ENCODE measurements around the gene ITGB5. TPM values are rescaled to one million over a fixed set of nuclear protein-coding genes. Genes with fewer than 3 reads are reported as not detected.

Gene ITGB5
- total and polyA plus RNA-seq, 2 donors (not counting 1 experiment from before 2014, with no cell fraction given) = 0.15 to 0.54 TPM

- H3K27me3 ChIP-seq (replicated peaks in 1 of 4; ENCODE audit: control extremely low read depth in 1 of 4, control insufficient read depth in 3 of 4, insufficient read depth in 4 of 4, low read length in 3 of 4) = peaks cover 0 to 9% (median 3%) of the 10 kb centered on the region in 4 experiments
- H3K4me1 ChIP-seq (ENCODE audit: control insufficient read depth in 2 of 2, insufficient read depth in 2 of 2, low read length in 2 of 2) = no peaks in the 10 kb centered on the region
- no peaks in the 10 kb centered on the region for H4K20me1 ChIP-seq (ENCODE audit: control insufficient read depth, insufficient read depth, low read length, poor library complexity, severe bottlenecking)
- H3K27ac ChIP-seq (ENCODE audit: low read length in 2 of 2) = no peak overlapping the region
- H3K9me3 ChIP-seq (ENCODE audit: control extremely low read depth in 1 of 3, control insufficient read depth in 2 of 3, insufficient read depth in 1 of 3, low read length in 2 of 3) = no peaks in the 10 kb centered on the region
- H3K9ac ChIP-seq (ENCODE audit: low read length) = no peak overlapping the region
- ATAC-seq (ENCODE audit: low read depth) (no peak), DNase-seq (no peak)
- ChIA-PET CTCF (no interaction called here), POLR2A (no interaction called here)
- Mint-ChIP-seq H3K4me1 (no peaks in the 10 kb centered on the region), H3K9me3 (ENCODE audit: insufficient read depth) (no peaks in the 10 kb centered on the region), H3K4me3 (no peak overlapping the region), H3K27me3 (peaks cover 46% of the 10 kb centered on the region), H3K27ac (no peak overlapping the region)
- intact Hi-C loops (cut with micrococcal nuclease) = no loop called here
- no peak overlapping the region for H3K4me2 ChIP-seq (replicated peaks; ENCODE audit: low read depth, low read length, poor library complexity, severe bottlenecking)
- no peaks in the 10 kb centered on the region for H3K36me3 ChIP-seq (replicated peaks in 1 of 2; ENCODE audit: control extremely low read depth in 1 of 2, control insufficient read depth in 1 of 2, extremely low read depth in 1 of 2, insufficient read depth in 2 of 2, low read length in 1 of 2)
- WGBS (ENCODE audit: insufficient coverage) = 98% methylated on average over 8 of the region's 9 CpGs
- H3K79me2 ChIP-seq (ENCODE audit: control insufficient read depth, insufficient read depth, low read length) = no peaks in the 10 kb centered on the region
- H2AFZ ChIP-seq (ENCODE audit: insufficient read depth, low read depth, low read length, poor library complexity, severe bottlenecking) = no peak overlapping the region
- H3K4me3 ChIP-seq (ENCODE audit: control extremely low read depth in 1 of 5, extremely low read depth in 1 of 5, insufficient read depth in 1 of 5, low read depth in 2 of 5, low read length in 4 of 5) = no peak overlapping the region
- no peak for TF ChIP-seq EZH2 (IDR thresholded peaks at IDR 0.05; ENCODE audit: borderline replicate concordance, insufficient read depth, low read depth, low read length, poor library complexity, severe bottlenecking)
- TF ChIP-seq CTCF (IDR thresholded peaks at IDR 0.05) = no peak
Observed at GRCh38 chr3:124775877-124776276, 111.3 kb downstream of the ITGB5 start.

GRCh38 chr3:124774841-124775402 is 112.2 kb downstream of the ITGB5 start:
- H3K27me3 Mint-ChIP-seq = peaks cover 54% of the 10 kb centered on the region

More at GRCh38 chr3:124774841-124775402, 112.2 kb downstream of the ITGB5 start:
- TF ChIP-seq CTCF (IDR thresholded peaks at IDR 0.05) = no peak
- no peak overlapping the region for H3K27ac ChIP-seq (ENCODE audit: low read length in 2 of 2)
- Mint-ChIP-seq H3K4me3 (no peak overlapping the region), H3K27ac (no peak overlapping the region), H3K9me3 (ENCODE audit: insufficient read depth) (no peaks in the 10 kb centered on the region), H3K4me1 (no peaks in the 10 kb centered on the region)
- H2AFZ ChIP-seq (ENCODE audit: insufficient read depth, low read depth, low read length, poor library complexity, severe bottlenecking) = no peak overlapping the region
- intact Hi-C loops (cut with micrococcal nuclease) = no loop called here
- no peak overlapping the region for H3K9ac ChIP-seq (ENCODE audit: low read length)
- ATAC-seq (ENCODE audit: low read depth) (no peak), DNase-seq (no peak)
- H3K79me2 ChIP-seq (ENCODE audit: control insufficient read depth, insufficient read depth, low read length) = no peaks in the 10 kb centered on the region
- ChIA-PET CTCF (no interaction called here), POLR2A (no interaction called here)
- H3K4me1 ChIP-seq (ENCODE audit: control insufficient read depth in 2 of 2, insufficient read depth in 2 of 2, low read length in 2 of 2) = no peaks in the 10 kb centered on the region
- WGBS (ENCODE audit: insufficient coverage) = 89% methylated on average over 7 of the region's 7 CpGs
- peaks cover 0 to 9% (median 4%) of the 10 kb centered on the region in 4 experiments for H3K27me3 ChIP-seq (replicated peaks in 1 of 4; ENCODE audit: control extremely low read depth in 1 of 4, control insufficient read depth in 3 of 4, insufficient read depth in 4 of 4, low read length in 3 of 4)
- H3K4me2 ChIP-seq (replicated peaks; ENCODE audit: low read depth, low read length, poor library complexity, severe bottlenecking) = no peak overlapping the region
- no peak overlapping the region for H3K4me3 ChIP-seq (ENCODE audit: control extremely low read depth in 1 of 5, extremely low read depth in 1 of 5, insufficient read depth in 1 of 5, low read depth in 2 of 5, low read length in 4 of 5)
- no peaks in the 10 kb centered on the region for H3K36me3 ChIP-seq (replicated peaks in 1 of 2; ENCODE audit: control extremely low read depth in 1 of 2, control insufficient read depth in 1 of 2, extremely low read depth in 1 of 2, insufficient read depth in 2 of 2, low read length in 1 of 2)
- H3K9me3 ChIP-seq (ENCODE audit: control extremely low read depth in 1 of 3, control insufficient read depth in 2 of 3, insufficient read depth in 1 of 3, low read length in 2 of 3) = no peaks in the 10 kb centered on the region
- no peaks in the 10 kb centered on the region for H4K20me1 ChIP-seq (ENCODE audit: control insufficient read depth, insufficient read depth, low read length, poor library complexity, severe bottlenecking)
